GM23338 (cell line): ENCODE data around the gene AGPAT4. TPM values are rescaled to one million over a fixed set of nuclear protein-coding genes. Genes with fewer than 3 reads are reported as not detected.

Experiments used
- ATAC-seq: fragments of 200-7000 bp; cut with Tn5 transposase; 3 replicates; pipeline ENCODE4 v1.9.1; 2020
- DNase-seq: peaks from one replicate; pipeline ENCODE4 v3.0.0-alpha.2; 2015; ENCODE audit warnings: low spot score
- H2AFZ ChIP-seq: fragments of 200-600 bp; sonication (generic); 2 replicates; pipeline ENCODE4 v1.8.0; 2016; ENCODE audit warnings: antibody characterized with exemption, mild to moderate bottlenecking, moderate library complexity
- H3F3A ChIP-seq: fragments of 200-600 bp; sonication (generic); replicated peaks from 2 replicates; pipeline ENCODE4 v1.8.0; 2017; ENCODE audit warnings: antibody characterized with exemption, mixed run types, low read depth
- H3K27ac ChIP-seq: fragments of 200-600 bp; sonication (generic); 2 replicates; pipeline ENCODE4 v1.6.1; 2016; ENCODE audit warnings: low read depth
- H3K27me3 ChIP-seq: fragments of 200-600 bp; sonication (generic); 2 replicates; pipeline ENCODE4 v1.8.0; 2016; ENCODE audit warnings: mild to moderate bottlenecking, mixed run types, moderate library complexity; ENCODE audit not compliant: insufficient read depth
- H3K36me3 ChIP-seq: fragments of 200-600 bp; sonication (generic); 2 replicates; pipeline ENCODE4 v1.8.0; 2016; ENCODE audit warnings: mild to moderate bottlenecking; ENCODE audit not compliant: insufficient read depth
- H3K4me1 ChIP-seq: fragments of 200-600 bp; sonication (generic); 2 replicates; pipeline ENCODE4 v1.8.0; 2016; ENCODE audit warnings: mild to moderate bottlenecking, moderate library complexity; ENCODE audit not compliant: insufficient read depth
- H3K4me2 ChIP-seq: fragments of 200-600 bp; sonication (generic); 2 replicates; pipeline ENCODE4 v1.7.1; 2017; ENCODE audit warnings: mixed run types
- H3K4me3 ChIP-seq: fragments of 200-600 bp; sonication (generic); 2 replicates; pipeline ENCODE4 v1.6.1; 2016; ENCODE audit warnings: mixed run types
- H3K79me2 ChIP-seq: fragments of 200-600 bp; sonication (generic); replicated peaks from 2 replicates; pipeline ENCODE4 v1.8.0; 2017; ENCODE audit warnings: mild to moderate bottlenecking; ENCODE audit not compliant: insufficient read depth
- H3K9me2 ChIP-seq: fragments of 200-600 bp; sonication (generic); 2 replicates; pipeline ENCODE4 v1.8.0; 2017; ENCODE audit not compliant: insufficient read depth
- H4K20me1 ChIP-seq: fragments of 200-600 bp; sonication (generic); replicated peaks from 2 replicates; pipeline ENCODE4 v1.8.0; 2017; ENCODE audit warnings: mild to moderate bottlenecking; ENCODE audit not compliant: insufficient read depth
- H3K27ac Mint-ChIP-seq: 2 replicates; pipeline ENCODE4 v1.8.0; 2020; ENCODE audit warnings: inconsistent platforms, mild to moderate bottlenecking, moderate library complexity, mixed read lengths
- H3K27me3 Mint-ChIP-seq: 3 replicates; pipeline ENCODE4 v1.8.0; 2022; ENCODE audit warnings: low read depth, mild to moderate bottlenecking, moderate library complexity, mixed read lengths, inconsistent platforms; ENCODE audit not compliant: insufficient read depth, poor library complexity
- H3K36me3 Mint-ChIP-seq: 3 replicates; pipeline ENCODE4 v1.8.0; 2021; ENCODE audit warnings: low read depth, mild to moderate bottlenecking, inconsistent platforms, moderate library complexity, mixed read lengths
- H3K4me1 Mint-ChIP-seq: 3 replicates; pipeline ENCODE4 v1.8.0; 2020; ENCODE audit warnings: mild to moderate bottlenecking, inconsistent platforms, mixed read lengths
- H3K4me3 Mint-ChIP-seq: 3 replicates; pipeline ENCODE4 v1.8.0; 2021; ENCODE audit warnings: moderate library complexity, mild to moderate bottlenecking, inconsistent platforms, mixed read lengths
- H3K9me3 Mint-ChIP-seq: 3 replicates; pipeline ENCODE4 v1.8.0; 2020; ENCODE audit warnings: moderate library complexity, mild to moderate bottlenecking, inconsistent platforms, mixed read lengths
- CREB1 ChIP-seq: fragments of 250-450 bp; sonication (Bioruptor Pico); IDR thresholded peaks from 2 replicates; pipeline ENCODE4 v1.5.0; 2020; ENCODE audit warnings: low read depth, mild to moderate bottlenecking, moderate library complexity
- EZH2phosphoT487 ChIP-seq: fragments of 200-600 bp; sonication (generic); IDR thresholded peaks from one replicate; pipeline ENCODE4 v1.8.1; 2018; ENCODE audit warnings: antibody characterized with exemption; ENCODE audit not compliant: unreplicated experiment
- JUNB ChIP-seq: IDR thresholded peaks from one replicate; pipeline ENCODE4 v1.6.1; 2016; ENCODE audit warnings: antibody characterized with exemption; ENCODE audit not compliant: unreplicated experiment
- NANOG ChIP-seq: IDR thresholded peaks from 2 replicates; pipeline ENCODE4 v1.6.1; 2016; ENCODE audit warnings: antibody characterized with exemption, borderline replicate concordance
- POLR2AphosphoS5 ChIP-seq: IDR thresholded peaks from 2 replicates; pipeline ENCODE4 v1.6.1; 2016; ENCODE audit warnings: antibody characterized with exemption, low read depth
- STAT1 ChIP-seq: IDR thresholded peaks from one replicate; pipeline ENCODE4 v1.6.1; 2016; ENCODE audit warnings: antibody characterized with exemption; ENCODE audit not compliant: unreplicated experiment
- ZNF114 ChIP-seq: fragments of 250-450 bp; sonication (Bioruptor Pico); IDR thresholded peaks from 2 replicates; pipeline ENCODE4 v1.5.0; 2020; ENCODE audit warnings: mild to moderate bottlenecking, moderate library complexity
- ZNF331 ChIP-seq: fragments of 250-450 bp; sonication (Bioruptor Pico); IDR thresholded peaks from 2 replicates; pipeline ENCODE4 v1.5.0; 2020; ENCODE audit warnings: low read depth, mild to moderate bottlenecking, moderate library complexity
- polyA plus RNA-seq: library from polyadenylated mRNA; unstranded; fragments of >200 nt; fragmentation: Nextera tagmentation; extraction: Ambion mirVana; gene quantifications from 2 replicates; pipeline ENCODE4 v1.2.1, GENCODE V29; 2016
- total RNA-seq: library from RNA; depleted of rRNA; stranded (reverse); fragments of >200 nt; shearing (Covaris generic); gene quantifications from 2 replicates; pipeline ENCODE4 v1.2.3, GENCODE V29; 2014
- TF ChIP-seq, protein P1 (sequence below): IDR thresholded peaks from 2 replicates; pipeline ENCODE4 v1.6.1; 2016; ENCODE audit warnings: antibody characterized with exemption
- TF ChIP-seq, protein P2 (sequence below), 2 experiments: fragments of 200-600 bp in 1 of 2; sonication (generic) in 1 of 2; conservative IDR thresholded peaks; 2 replicates each; pipeline versions ENCODE4 v1.5.1 to v1.6.1; 2016 to 2017; ENCODE audit warnings: antibody characterized with exemption in 2 of 2, low read depth in 2 of 2, mild to moderate bottlenecking in 2 of 2, moderate library complexity in 1 of 2
- TF ChIP-seq, protein P3 (sequence below): fragments of 250-450 bp; sonication (Bioruptor Pico); IDR thresholded peaks from 2 replicates; pipeline ENCODE4 v1.5.0; 2020; ENCODE audit warnings: mild to moderate bottlenecking, moderate library complexity

Gene AGPAT4
- total and polyA plus RNA-seq, 2 experiments from 2014 or later = 8.9 to 19.3 TPM

DNA sequence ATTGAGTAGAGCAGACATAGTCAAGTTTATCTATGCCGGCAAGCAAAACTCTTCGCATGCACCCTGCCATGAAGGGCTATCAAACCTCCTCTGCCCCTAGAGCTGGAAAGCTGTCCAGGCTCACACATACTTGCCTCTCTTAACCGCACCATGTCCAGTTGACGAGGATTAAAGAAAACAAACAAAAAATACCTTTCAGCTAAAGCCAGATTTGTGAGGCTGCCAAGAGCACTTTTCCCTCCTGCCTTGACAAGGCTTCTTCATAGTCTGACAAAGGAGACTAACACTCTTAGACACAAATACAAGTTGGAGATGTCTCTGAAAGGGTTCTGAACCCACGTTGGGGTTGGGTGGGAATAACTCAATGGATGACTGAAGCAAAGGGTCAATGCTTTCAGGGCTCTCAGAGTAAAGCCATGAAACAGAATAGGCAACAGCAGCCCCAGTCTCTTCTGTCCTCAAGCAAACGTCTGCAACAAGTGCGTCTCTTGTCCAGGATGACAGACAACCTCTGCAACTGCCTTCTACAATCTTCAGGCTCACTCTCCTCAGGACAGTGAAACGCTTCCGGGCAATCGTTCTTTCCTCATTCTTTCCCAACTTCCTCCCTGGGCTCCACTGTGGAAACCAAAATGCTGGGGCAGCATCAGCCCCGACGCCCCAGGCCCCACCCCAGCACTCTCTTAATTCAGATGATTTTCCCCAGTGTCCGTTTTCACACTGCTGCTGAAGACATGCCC lies 57.8 kb downstream of the AGPAT4 start (continued):
- TF ChIP-seq, protein P1, sequence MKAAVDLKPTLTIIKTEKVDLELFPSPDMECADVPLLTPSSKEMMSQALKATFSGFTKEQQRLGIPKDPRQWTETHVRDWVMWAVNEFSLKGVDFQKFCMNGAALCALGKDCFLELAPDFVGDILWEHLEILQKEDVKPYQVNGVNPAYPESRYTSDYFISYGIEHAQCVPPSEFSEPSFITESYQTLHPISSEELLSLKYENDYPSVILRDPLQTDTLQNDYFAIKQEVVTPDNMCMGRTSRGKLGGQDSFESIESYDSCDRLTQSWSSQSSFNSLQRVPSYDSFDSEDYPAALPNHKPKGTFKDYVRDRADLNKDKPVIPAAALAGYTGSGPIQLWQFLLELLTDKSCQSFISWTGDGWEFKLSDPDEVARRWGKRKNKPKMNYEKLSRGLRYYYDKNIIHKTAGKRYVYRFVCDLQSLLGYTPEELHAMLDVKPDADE = no peak
- no peak for TF ChIP-seq CREB1 (CRISPR knock-in tag)
- TF ChIP-seq, protein P2, sequence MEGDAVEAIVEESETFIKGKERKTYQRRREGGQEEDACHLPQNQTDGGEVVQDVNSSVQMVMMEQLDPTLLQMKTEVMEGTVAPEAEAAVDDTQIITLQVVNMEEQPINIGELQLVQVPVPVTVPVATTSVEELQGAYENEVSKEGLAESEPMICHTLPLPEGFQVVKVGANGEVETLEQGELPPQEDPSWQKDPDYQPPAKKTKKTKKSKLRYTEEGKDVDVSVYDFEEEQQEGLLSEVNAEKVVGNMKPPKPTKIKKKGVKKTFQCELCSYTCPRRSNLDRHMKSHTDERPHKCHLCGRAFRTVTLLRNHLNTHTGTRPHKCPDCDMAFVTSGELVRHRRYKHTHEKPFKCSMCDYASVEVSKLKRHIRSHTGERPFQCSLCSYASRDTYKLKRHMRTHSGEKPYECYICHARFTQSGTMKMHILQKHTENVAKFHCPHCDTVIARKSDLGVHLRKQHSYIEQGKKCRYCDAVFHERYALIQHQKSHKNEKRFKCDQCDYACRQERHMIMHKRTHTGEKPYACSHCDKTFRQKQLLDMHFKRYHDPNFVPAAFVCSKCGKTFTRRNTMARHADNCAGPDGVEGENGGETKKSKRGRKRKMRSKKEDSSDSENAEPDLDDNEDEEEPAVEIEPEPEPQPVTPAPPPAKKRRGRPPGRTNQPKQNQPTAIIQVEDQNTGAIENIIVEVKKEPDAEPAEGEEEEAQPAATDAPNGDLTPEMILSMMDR (conservative IDR thresholded peaks at IDR 0.05; ENCODE audit: low read depth in 2 of 2) = no peak

DNA sequence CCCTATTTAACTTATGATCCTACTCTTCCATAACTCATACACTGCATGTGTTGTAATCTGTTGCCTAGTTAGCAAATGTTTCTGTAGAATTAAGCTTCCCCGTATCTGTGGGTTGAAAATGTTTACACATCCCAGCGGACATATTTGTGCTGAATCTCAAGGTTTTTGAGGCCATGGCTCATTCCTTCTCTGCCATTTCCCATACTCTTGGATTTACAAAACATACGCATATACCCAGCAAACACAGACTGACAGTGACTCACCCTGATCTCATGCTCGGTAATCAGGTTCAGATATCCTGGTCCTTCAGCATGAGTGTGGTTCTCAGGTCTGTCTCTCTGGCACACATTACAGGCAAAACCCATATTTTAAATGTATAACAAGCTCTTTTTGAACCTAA lies 58.7 kb downstream of the AGPAT4 start:
- Mint-ChIP-seq H3K27ac (no peak overlapping the region), H3K4me3 (no peak overlapping the region), H3K9me3 (peaks cover 68% of the 10 kb centered on the region), H3K36me3 (peaks cover 89% of the 10 kb centered on the region), H3K4me1 (no peaks in the 10 kb centered on the region), H3K27me3 (peaks cover 5% of the 10 kb centered on the region)
- Histone ChIP-seq H3F3A (no peaks in the 10 kb centered on the region), H4K20me1 (no peaks in the 10 kb centered on the region), H3K4me1 (no peaks in the 10 kb centered on the region), H3K27me3 (no peaks in the 10 kb centered on the region), H3K4me2 (no peak overlapping the region), H3K4me3 (no peak overlapping the region), H3K9me2 (no peaks in the 10 kb centered on the region), H3K27ac (no peak overlapping the region), H3K36me3 (peaks cover 21% of the 10 kb centered on the region), H2AFZ (no peak overlapping the region), H3K79me2 (peaks cover 67% of the 10 kb centered on the region)
- ATAC-seq (no peak), DNase-seq (no peak)
- TF ChIP-seq CREB1 (CRISPR knock-in tag) (no peak), JUNB (no peak), NANOG (no peak), ZNF114 (no peak), EZH2phosphoT487 (no peak), ZNF331 (no peak), POLR2AphosphoS5 (no peak), STAT1 (no peak)
- TF ChIP-seq, protein P3, sequence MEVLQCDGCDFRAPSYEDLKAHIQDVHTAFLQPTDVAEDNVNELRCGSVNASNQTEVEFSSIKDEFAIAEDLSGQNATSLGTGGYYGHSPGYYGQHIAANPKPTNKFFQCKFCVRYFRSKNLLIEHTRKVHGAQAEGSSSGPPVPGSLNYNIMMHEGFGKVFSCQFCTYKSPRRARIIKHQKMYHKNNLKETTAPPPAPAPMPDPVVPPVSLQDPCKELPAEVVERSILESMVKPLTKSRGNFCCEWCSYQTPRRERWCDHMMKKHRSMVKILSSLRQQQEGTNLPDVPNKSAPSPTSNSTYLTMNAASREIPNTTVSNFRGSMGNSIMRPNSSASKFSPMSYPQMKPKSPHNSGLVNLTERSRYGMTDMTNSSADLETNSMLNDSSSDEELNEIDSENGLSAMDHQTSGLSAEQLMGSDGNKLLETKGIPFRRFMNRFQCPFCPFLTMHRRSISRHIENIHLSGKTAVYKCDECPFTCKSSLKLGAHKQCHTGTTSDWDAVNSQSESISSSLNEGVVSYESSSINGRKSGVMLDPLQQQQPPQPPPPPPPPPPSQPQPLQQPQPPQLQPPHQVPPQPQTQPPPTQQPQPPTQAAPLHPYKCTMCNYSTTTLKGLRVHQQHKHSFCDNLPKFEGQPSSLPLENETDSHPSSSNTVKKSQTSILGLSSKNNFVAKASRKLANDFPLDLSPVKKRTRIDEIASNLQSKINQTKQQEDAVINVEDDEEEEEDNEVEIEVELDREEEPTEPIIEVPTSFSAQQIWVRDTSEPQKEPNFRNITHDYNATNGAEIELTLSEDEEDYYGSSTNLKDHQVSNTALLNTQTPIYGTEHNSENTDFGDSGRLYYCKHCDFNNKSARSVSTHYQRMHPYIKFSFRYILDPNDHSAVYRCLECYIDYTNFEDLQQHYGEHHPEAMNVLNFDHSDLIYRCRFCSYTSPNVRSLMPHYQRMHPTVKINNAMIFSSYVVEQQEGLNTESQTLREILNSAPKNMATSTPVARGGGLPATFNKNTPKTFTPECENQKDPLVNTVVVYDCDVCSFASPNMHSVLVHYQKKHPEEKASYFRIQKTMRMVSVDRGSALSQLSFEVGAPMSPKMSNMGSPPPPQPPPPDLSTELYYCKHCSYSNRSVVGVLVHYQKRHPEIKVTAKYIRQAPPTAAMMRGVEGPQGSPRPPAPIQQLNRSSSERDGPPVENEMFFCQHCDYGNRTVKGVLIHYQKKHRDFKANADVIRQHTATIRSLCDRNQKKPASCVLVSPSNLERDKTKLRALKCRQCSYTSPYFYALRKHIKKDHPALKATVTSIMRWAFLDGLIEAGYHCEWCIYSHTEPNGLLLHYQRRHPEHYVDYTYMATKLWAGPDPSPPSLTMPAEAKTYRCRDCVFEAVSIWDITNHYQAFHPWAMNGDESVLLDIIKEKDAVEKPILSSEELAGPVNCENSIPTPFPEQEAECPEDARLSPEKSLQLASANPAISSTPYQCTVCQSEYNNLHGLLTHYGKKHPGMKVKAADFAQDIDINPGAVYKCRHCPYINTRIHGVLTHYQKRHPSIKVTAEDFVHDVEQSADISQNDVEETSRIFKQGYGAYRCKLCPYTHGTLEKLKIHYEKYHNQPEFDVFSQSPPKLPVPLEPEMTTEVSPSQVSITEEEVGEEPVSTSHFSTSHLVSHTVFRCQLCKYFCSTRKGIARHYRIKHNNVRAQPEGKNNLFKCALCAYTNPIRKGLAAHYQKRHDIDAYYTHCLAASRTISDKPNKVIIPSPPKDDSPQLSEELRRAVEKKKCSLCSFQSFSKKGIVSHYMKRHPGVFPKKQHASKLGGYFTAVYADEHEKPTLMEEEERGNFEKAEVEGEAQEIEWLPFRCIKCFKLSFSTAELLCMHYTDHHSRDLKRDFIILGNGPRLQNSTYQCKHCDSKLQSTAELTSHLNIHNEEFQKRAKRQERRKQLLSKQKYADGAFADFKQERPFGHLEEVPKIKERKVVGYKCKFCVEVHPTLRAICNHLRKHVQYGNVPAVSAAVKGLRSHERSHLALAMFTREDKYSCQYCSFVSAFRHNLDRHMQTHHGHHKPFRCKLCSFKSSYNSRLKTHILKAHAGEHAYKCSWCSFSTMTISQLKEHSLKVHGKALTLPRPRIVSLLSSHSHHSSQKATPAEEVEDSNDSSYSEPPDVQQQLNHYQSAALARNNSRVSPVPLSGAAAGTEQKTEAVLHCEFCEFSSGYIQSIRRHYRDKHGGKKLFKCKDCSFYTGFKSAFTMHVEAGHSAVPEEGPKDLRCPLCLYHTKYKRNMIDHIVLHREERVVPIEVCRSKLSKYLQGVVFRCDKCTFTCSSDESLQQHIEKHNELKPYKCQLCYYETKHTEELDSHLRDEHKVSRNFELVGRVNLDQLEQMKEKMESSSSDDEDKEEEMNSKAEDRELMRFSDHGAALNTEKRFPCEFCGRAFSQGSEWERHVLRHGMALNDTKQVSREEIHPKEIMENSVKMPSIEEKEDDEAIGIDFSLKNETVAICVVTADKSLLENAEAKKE = no peak
- TF ChIP-seq, protein P2 (conservative IDR thresholded peaks at IDR 0.05; ENCODE audit: low read depth in 2 of 2) = no peak
